Measurements from ENCODE around the gene SLC22A3.

Gene SLC22A3

GRCh38 chr6:160412993-160413392 lies 64.8 kb downstream of the SLC22A3 start:
- Histone ChIP-seq H3K4me3 (ENCODE audit: extremely low read depth, insufficient read depth, low read length, poor library complexity, severe bottlenecking) (no peak overlapping the region), H3K36me3 (ENCODE audit: control insufficient read depth, insufficient read depth, low read length) (no peaks in the 10 kb centered on the region), H3K27ac (ENCODE audit: low read depth, low read length, severe bottlenecking) (no peak overlapping the region), H3K9me3 (ENCODE audit: control insufficient read depth, low read length) (no peaks in the 10 kb centered on the region), H3K4me1 (ENCODE audit: control insufficient read depth, insufficient read depth, low read length, poor library complexity, severe bottlenecking) (no peaks in the 10 kb centered on the region)
- 100% methylated on average over 1 of the region's 2 CpGs; no CpG with 5 or more reads in 1 of the 2 experiments for WGBS, 2 experiments (ENCODE audit: insufficient coverage in 2 of 2)

- Histone ChIP-seq H3K27ac (ENCODE audit: low read depth, low read length, severe bottlenecking) (no peak overlapping the region), H3K9me3 (ENCODE audit: control insufficient read depth, low read length) (no peaks in the 10 kb centered on the region)
- WGBS, 2 experiments (ENCODE audit: insufficient coverage in 2 of 2) = 86% methylated on average over 1 of the region's 1 CpG; no CpG with 5 or more reads in 1 of the 2 experiments
These were observed 69.0 kb downstream of the SLC22A3 start for GRCh38 chr6:160417146-160417545.

GRCh38 chr6:160417550-160417949 lies 69.4 kb downstream of the SLC22A3 start:
- no peaks in the 10 kb centered on the region for H3K36me3 ChIP-seq (ENCODE audit: control insufficient read depth, insufficient read depth, low read length)
- H3K27ac ChIP-seq (ENCODE audit: low read depth, low read length, severe bottlenecking) = no peak overlapping the region
- H3K4me1 ChIP-seq (ENCODE audit: control insufficient read depth, insufficient read depth, low read length, poor library complexity, severe bottlenecking) = no peaks in the 10 kb centered on the region
- H3K4me3 ChIP-seq (ENCODE audit: extremely low read depth, insufficient read depth, low read length, poor library complexity, severe bottlenecking) = no peak overlapping the region
- no peaks in the 10 kb centered on the region for H3K9me3 ChIP-seq (ENCODE audit: control insufficient read depth, low read length)

More at GRCh38 chr6:160417146-160417545, 69.0 kb downstream of the SLC22A3 start:
- no peak overlapping the region for H3K4me3 ChIP-seq (ENCODE audit: extremely low read depth, insufficient read depth, low read length, poor library complexity, severe bottlenecking)
- H3K36me3 ChIP-seq (ENCODE audit: control insufficient read depth, insufficient read depth, low read length) = no peaks in the 10 kb centered on the region
- no peaks in the 10 kb centered on the region for H3K4me1 ChIP-seq (ENCODE audit: control insufficient read depth, insufficient read depth, low read length, poor library complexity, severe bottlenecking)

GRCh38 chr6:160418370-160418769 lies 70.2 kb downstream of the SLC22A3 start:
- no peaks in the 10 kb centered on the region for H3K9me3 ChIP-seq (ENCODE audit: control insufficient read depth, low read length)
- no peak overlapping the region for H3K4me3 ChIP-seq (ENCODE audit: extremely low read depth, insufficient read depth, low read length, poor library complexity, severe bottlenecking)
- H3K27ac ChIP-seq (ENCODE audit: low read depth, low read length, severe bottlenecking) = no peak overlapping the region
- no peaks in the 10 kb centered on the region for H3K36me3 ChIP-seq (ENCODE audit: control insufficient read depth, insufficient read depth, low read length)
- 92 to 100% methylated on average over 2 of the region's 3 CpGs for WGBS, 2 experiments (ENCODE audit: insufficient coverage in 2 of 2)
- no peaks in the 10 kb centered on the region for H3K4me1 ChIP-seq (ENCODE audit: control insufficient read depth, insufficient read depth, low read length, poor library complexity, severe bottlenecking)

- WGBS, 2 experiments (ENCODE audit: insufficient coverage in 2 of 2) = 100% methylated on average over 1 of the region's 1 CpG; no CpG with 5 or more reads in 1 of the 2 experiments
- Histone ChIP-seq H3K36me3 (ENCODE audit: control insufficient read depth, insufficient read depth, low read length) (no peaks in the 10 kb centered on the region), H3K4me3 (ENCODE audit: extremely low read depth, insufficient read depth, low read length, poor library complexity, severe bottlenecking) (no peak overlapping the region), H3K27ac (ENCODE audit: low read depth, low read length, severe bottlenecking) (no peak overlapping the region), H3K9me3 (ENCODE audit: control insufficient read depth, low read length) (no peaks in the 10 kb centered on the region), H3K4me1 (ENCODE audit: control insufficient read depth, insufficient read depth, low read length, poor library complexity, severe bottlenecking) (peaks cover 3% of the 10 kb centered on the region)
These were observed 71.3 kb downstream of the SLC22A3 start for GRCh38 chr6:160419488-160419887.

- WGBS, 2 experiments (ENCODE audit: insufficient coverage in 2 of 2) = 90 to 97% methylated on average over 8 to 9 of the region's 9 CpGs
These were observed 72.2 kb downstream of the SLC22A3 start for GRCh38 chr6:160420253-160420968.

GRCh38 chr6:160420969-160421556 lies 72.9 kb downstream of the SLC22A3 start:
- Histone ChIP-seq H3K4me3 (ENCODE audit: extremely low read depth, insufficient read depth, low read length, poor library complexity, severe bottlenecking) (no peak overlapping the region), H3K27ac (ENCODE audit: low read depth, low read length, severe bottlenecking) (no peak overlapping the region), H3K36me3 (ENCODE audit: control insufficient read depth, insufficient read depth, low read length) (no peaks in the 10 kb centered on the region), H3K9me3 (ENCODE audit: control insufficient read depth, low read length) (no peaks in the 10 kb centered on the region), H3K4me1 (ENCODE audit: control insufficient read depth, insufficient read depth, low read length, poor library complexity, severe bottlenecking) (peaks cover 4% of the 10 kb centered on the region)
- WGBS, 2 experiments (ENCODE audit: insufficient coverage in 2 of 2) = 83 to 98% methylated on average over 6 of the region's 7 CpGs

More at GRCh38 chr6:160420253-160420968, 72.2 kb downstream of the SLC22A3 start:
- peaks cover 4% of the 10 kb centered on the region for H3K4me1 ChIP-seq (ENCODE audit: control insufficient read depth, insufficient read depth, low read length, poor library complexity, severe bottlenecking)
- no peak overlapping the region for H3K27ac ChIP-seq (ENCODE audit: low read depth, low read length, severe bottlenecking)
- no peak overlapping the region for H3K4me3 ChIP-seq (ENCODE audit: extremely low read depth, insufficient read depth, low read length, poor library complexity, severe bottlenecking)
- H3K9me3 ChIP-seq (ENCODE audit: control insufficient read depth, low read length) = no peaks in the 10 kb centered on the region
- H3K36me3 ChIP-seq (ENCODE audit: control insufficient read depth, insufficient read depth, low read length) = no peaks in the 10 kb centered on the region

- Histone ChIP-seq H3K27ac (ENCODE audit: low read depth, low read length, severe bottlenecking) (no peak overlapping the region), H3K9me3 (ENCODE audit: control insufficient read depth, low read length) (no peaks in the 10 kb centered on the region), H3K4me1 (ENCODE audit: control insufficient read depth, insufficient read depth, low read length, poor library complexity, severe bottlenecking) (peaks cover 4% of the 10 kb centered on the region), H3K4me3 (ENCODE audit: extremely low read depth, insufficient read depth, low read length, poor library complexity, severe bottlenecking) (no peak overlapping the region), H3K36me3 (ENCODE audit: control insufficient read depth, insufficient read depth, low read length) (no peaks in the 10 kb centered on the region)
- WGBS, 2 experiments (ENCODE audit: insufficient coverage in 2 of 2) = 98 to 100% methylated on average over 5 of the region's 5 CpGs
These were observed 73.7 kb downstream of the SLC22A3 start for GRCh38 chr6:160421854-160422253.

- no peaks in the 10 kb centered on the region for H3K9me3 ChIP-seq (ENCODE audit: control insufficient read depth, low read length)
- H3K4me3 ChIP-seq (ENCODE audit: extremely low read depth, insufficient read depth, low read length, poor library complexity, severe bottlenecking) = no peak overlapping the region
- no peaks in the 10 kb centered on the region for H3K36me3 ChIP-seq (ENCODE audit: control insufficient read depth, insufficient read depth, low read length)
- H3K27ac ChIP-seq (ENCODE audit: low read depth, low read length, severe bottlenecking) = no peak overlapping the region
- H3K4me1 ChIP-seq (ENCODE audit: control insufficient read depth, insufficient read depth, low read length, poor library complexity, severe bottlenecking) = peaks cover 4% of the 10 kb centered on the region
These were observed 76.1 kb downstream of the SLC22A3 start for GRCh38 chr6:160424256-160424655.

- no peak overlapping the region for H3K4me3 ChIP-seq (ENCODE audit: extremely low read depth, insufficient read depth, low read length, poor library complexity, severe bottlenecking)
- no peaks in the 10 kb centered on the region for H3K9me3 ChIP-seq (ENCODE audit: control insufficient read depth, low read length)
- WGBS, 2 experiments (ENCODE audit: insufficient coverage in 2 of 2) = 88 to 100% methylated on average over 1 of the region's 3 CpGs
- peaks cover 4% of the 10 kb centered on the region for H3K4me1 ChIP-seq (ENCODE audit: control insufficient read depth, insufficient read depth, low read length, poor library complexity, severe bottlenecking)
- no peak overlapping the region for H3K27ac ChIP-seq (ENCODE audit: low read depth, low read length, severe bottlenecking)
- H3K36me3 ChIP-seq (ENCODE audit: control insufficient read depth, insufficient read depth, low read length) = no peaks in the 10 kb centered on the region
These were observed 78.0 kb downstream of the SLC22A3 start for GRCh38 chr6:160426136-160426535.

All from mesodermal cell (in vitro differentiated cells).